IPS-18c (cell line): ENCODE data around the gene DDX11.
"Not testable (repeated sequence)": the region's sequence is repeated elsewhere in the genome, so short reads cannot be mapped to it uniquely, and the experiment has no call there.

Experiments
- H3K4me3 ChIP-seq: 2 replicates; pipeline ENCODE4 v1.7.0; 2013; ENCODE audit warnings: low read depth, mild to moderate bottlenecking, low read length, moderate library complexity; ENCODE audit not compliant: insufficient read depth
- H3K9me3 ChIP-seq: one replicate; pipeline ENCODE4 v1.6.1; 2013; ENCODE audit warnings: mild to moderate bottlenecking, low read length, moderate library complexity; ENCODE audit not compliant: control insufficient read depth, insufficient read depth

DDX11 gene

DNA sequence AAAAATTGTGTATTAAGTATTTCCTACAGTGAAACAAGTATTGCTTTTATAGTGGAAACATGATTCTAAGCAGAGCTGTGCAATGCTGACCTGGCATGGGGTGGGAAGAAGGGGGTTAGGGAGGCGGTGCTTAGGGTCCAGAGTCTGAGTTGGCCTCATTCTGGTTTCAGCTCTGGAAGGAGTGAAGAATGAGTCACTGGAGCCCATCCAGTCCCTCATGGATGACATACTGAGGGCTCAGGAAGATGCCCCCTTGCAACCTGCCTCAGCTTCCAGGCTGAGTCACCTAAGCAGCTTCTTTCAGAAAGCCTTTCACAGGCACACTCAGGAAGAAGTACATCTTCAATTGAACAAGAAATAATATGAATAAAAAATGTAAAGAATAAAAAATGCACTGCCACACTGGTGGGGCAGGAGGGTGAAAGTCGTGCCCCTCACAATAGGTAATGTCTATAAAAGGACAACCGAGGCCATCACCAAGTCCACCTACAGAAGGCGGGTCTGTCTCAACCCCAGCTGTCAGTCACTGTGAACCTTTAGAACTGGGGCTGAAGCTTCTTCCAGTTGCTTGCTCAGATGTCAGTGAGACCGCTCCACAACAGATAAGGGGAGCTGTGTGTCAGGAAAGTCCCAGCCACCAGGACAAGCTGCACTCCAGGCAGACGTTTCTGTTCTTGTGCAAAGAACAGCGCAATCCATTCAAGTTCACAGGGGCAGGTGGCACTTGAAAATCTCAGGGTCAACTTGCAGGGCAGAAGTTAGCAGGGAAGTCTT, 20.8 kb upstream of the DDX11 start:
- H3K4me3 ChIP-seq, H3K9me3 ChIP-seq: not testable (repeated sequence)

DNA sequence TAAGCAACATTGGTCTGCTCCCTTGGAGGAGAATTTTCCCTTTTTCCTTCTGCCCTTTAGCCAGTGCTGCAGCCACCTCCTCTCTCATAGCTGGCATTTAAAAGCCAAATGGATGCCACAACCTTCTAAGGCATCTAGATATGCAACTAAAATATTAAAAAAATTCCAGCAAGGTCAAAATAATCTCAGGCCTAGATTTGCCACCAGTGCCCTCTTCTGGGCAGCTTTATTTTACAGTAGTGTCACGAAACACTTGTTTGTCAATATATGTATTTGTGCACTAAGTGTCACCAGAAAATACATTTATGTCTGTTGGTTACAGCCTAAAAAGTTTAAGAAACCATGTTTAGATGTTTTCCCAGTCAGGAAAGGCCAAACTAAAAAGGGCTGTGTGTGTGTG, 19.7 kb upstream of the DDX11 start:
- not testable (repeated sequence) for H3K9me3 ChIP-seq, H3K4me3 ChIP-seq

DNA sequence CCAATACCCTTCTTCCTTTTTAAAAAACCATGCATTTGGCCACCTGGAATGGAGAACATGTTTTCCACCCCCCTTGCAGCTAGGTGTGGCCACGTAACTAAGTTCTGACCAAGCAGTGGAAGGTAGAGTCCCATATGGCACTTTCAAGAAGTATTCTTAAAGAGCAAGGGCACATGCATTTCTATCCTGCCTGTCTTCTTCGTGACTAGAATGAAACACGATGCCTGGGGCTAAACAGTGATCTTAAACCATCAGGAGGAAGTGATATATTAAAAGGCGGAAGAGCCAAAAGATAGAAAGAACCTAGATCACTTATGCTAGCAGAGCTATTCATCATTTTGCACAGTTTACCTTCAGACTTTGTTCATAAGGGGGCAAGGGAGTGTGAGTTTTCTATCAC, 16.0 kb upstream of the DDX11 start:
- Histone ChIP-seq H3K9me3 (no peaks in the 10 kb centered on the region), H3K4me3 (no peak overlapping the region)

DNA sequence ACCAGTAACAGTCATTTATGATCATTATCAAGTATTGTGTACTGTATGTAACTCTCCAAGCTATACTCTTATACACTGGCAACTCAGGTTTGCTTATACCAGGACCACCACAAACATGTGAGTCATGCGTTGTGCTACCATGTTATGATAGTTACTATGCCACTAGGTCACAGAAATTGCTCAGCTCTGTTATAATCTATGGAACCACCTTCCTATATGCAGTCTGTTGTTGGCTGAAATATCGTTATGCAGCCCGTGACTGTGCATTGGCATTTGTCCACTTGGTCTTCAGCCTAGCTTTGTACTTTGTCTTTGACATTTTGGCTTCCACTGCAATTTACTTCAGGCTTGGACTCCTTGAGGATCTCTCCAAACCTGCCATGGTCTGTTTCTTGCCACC, 7.5 kb upstream of the DDX11 start:
- H3K9me3 ChIP-seq, H3K4me3 ChIP-seq: not testable (repeated sequence)

DNA sequence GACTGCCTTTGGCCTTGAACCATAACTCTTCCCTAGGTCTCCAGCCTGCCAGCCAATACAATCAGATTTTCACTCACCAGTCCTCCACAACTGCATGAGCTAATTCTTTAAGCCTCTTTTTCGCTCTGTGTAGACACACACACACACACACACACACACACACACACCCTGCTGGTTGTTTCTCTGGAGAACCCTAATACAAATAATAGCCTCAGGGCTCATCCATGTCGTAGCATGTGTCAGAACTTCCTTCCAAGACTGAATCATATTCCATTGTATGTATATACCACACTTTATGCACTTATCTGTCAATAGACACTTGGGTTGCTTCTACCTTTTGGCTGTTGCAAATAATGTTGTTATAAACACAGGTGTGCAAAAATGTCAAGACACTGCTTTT, 6.0 kb upstream of the DDX11 start:
- H3K4me3 ChIP-seq, H3K9me3 ChIP-seq: not testable (repeated sequence)

DNA sequence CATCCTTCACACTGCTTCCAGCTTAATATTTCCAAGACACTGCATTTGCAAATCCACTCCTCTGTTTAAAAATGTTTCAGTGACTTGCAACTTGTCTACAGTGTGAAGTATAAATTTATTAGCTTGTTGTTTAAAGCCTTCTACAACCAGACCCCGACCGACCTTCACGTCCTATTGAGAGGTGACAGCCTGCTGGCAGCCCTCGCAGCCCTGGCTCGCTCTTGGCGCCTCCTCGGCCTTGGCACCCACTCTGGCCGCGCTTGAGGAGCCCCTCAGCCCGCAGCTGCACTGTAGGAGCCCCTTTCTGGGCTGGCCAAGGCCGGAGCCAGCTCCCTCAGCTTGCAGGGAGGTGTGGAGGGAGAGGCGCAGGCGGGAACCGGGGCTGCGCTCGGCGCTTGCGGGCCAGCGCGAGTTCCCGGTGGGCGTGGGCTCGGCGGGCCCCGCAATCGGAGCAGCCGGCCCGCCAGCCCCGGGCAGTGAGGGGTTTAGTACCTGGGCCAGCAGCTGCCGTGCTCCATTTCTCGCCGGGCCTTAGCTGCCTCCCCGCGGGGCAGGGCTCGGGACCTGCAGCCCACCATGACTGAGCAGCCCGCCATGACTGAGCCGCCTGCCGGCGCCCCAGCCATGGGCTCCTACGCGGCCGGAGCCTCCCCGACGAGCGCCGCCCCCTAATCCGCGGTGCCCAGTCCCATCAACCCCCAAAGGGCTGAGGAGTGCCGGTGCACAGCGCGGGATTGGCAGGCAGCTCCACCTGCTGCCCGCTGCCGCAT, 2.5 kb upstream of the DDX11 start:
- not testable (repeated sequence) for H3K9me3 ChIP-seq, H3K4me3 ChIP-seq

DNA sequence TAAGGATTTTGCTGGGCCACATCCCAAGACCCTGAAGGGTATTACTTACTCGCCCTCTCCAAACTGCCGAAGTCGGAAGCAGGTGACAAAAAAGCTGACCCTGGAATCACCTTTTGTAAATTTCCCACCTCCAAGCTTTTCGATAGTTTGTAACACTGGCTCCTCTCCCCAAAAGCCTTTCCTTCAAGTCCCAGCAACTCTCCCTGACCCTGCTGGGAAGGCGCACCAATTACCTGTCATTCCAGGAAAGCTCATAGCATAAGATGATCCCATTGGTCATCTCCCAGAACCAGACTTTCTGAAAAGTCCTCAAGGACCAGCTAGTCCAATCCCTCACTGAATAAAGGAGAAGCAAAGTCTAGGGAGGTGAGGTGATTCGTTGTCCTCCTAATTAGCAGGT, 698 bp upstream of the DDX11 start:
- H3K4me3 ChIP-seq: peak overlapping the region; percentile 34; the same call in 1 of the 2 replicates
- not testable (repeated sequence) for H3K9me3 ChIP-seq

DNA sequence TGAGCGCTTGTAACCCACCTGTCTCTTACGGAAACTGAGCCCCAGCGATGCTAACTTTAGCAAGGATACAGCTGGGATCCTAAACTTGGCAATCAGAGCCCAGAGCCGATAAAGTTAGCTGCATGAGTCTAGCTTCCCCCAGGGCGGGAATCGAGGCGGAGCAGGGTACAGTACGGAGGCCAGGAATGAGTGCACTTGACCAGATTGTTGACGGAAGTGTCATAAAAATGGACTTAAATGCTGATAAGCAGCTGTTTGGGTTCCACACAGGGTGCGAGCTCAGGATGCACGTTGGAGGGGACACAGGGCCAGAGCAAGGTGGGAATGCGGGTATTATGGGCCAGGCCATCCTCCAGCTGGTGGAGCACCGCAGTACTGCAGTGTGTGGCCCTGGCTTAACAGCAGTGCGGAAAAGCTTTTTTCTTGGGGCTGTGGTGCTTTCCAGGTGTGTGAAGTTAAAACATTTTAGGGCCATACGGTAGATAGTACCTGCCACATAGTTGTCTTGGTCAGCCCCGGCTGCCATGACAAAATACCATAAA, 744 bp downstream of the DDX11 start:
- H3K9me3 ChIP-seq: not testable (repeated sequence)
- peak overlapping the region; percentile 64 for H3K4me3 ChIP-seq

DNA sequence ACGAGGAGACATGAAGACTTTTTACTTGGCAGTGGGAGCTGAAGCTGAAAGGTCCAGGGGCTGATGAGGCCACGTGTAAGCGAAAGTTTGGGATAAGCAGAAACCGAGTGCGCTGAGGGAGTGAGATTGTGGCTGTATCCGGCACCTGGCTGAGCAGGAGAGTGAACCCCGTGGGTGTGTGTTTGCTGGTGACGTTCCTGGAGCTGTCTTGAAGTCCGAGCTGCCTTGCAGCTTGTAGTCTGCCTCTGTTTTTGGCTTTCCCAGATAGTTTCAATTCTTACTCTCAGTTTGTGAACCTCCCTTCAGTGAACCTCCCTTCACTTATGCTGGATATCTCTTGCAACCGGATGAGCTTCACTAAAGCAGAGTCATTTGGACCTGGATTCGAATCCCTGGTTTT, 2.5 kb downstream of the DDX11 start:
- H3K4me3 ChIP-seq, H3K9me3 ChIP-seq: not testable (repeated sequence)

DNA sequence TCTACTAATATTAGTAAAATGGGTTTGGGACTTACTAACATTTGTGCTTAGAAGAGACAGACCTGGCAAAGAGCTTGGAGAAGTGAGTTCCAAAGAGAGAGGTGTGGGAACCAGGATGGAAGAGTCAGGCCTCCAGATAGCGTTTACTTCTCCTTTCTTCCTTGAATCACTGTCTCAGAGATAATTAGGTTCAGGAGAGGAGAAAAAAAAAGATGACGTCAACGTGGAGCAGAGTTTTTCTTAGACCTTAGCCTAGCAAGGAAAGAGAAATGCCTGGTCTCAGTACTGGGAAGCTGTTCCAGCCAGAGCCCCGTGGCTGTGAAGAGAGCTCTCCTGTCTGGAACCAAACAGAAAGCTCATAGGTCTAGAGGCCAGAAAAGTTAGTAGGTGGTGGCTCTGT, 3.4 kb downstream of the DDX11 start:
- not testable (repeated sequence) for H3K4me3 ChIP-seq, H3K9me3 ChIP-seq

DNA sequence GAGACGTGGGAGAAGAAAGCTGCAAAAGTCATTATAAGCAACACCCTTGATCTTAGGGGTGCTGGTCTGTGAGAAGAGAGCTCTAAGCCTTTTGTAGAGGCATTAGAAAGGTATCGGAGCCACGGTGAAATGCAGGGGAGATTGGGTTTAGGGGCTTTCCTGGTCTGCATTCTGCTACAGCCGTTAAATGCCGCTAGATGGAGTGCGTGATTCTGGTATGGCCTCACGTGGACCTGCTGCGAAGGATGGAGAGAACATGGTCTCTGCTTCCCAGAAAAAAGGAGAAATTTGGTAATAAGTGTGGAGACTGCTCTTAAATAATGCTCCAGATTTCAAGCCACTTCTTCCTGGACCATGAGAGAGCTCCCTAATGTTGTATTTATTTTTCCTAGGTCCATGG, 4.3 kb downstream of the DDX11 start:
- not testable (repeated sequence) for H3K9me3 ChIP-seq, H3K4me3 ChIP-seq

DNA sequence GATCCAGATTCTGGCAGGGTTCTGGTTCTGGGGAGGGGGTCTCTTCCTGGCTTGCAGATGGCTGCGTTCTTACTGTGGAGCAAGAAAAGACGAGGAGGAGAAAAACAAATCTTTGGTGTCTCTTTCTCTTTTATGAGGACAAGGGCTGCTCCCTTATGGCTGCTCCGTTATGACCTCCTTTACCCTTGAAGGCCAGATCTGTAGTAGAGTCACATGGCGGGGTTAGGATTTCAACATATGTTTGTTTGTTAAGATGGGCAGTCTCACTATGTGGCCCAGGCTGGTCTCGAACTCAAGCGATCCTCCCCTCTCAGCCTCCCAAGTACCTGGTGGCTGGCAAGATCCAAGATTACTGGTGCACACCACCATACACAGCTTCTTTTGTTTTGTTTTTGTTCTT, 5.8 kb downstream of the DDX11 start:
- not testable (repeated sequence) for H3K4me3 ChIP-seq, H3K9me3 ChIP-seq

DNA sequence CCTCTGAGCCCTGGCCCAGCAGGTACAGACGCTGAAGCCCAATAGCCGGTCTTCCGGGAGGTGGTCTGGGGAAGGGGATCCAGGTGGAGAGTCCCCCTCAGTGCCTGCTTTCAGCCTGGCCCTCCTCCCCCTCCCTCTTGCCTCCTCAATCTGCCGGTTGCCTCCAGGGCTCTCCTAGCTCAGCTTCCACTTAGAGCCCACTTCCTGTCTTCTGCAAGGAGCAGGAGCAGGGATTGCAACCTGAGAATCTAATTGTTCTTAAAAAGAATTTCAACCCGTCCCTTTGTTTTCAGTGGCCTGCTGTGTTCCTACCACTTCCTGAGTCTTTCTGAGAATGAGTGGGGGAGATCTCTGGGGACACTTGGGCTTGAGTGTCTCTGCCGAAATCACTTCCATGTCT, 6.6 kb downstream of the DDX11 start:
- not testable (repeated sequence) for H3K4me3 ChIP-seq, H3K9me3 ChIP-seq

DNA sequence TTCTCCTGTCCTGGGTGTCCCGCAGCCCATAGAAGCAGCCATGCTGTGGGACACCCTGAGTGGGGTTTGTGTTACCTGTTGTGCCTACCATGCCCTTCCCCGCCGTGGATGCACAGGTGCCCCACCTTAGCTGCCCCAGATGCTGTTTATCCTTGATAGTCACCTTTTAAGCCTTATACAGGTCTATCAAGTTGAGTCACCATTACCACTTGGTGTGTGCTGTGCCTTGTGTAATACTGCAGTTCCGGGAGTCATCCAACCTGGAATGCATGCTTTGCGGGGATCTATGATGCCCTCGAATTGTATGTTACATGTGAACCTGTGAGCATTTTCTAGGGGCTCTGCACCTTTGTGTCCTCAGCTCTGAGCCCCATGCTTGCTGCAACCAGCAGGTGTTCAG, 7.6 kb downstream of the DDX11 start:
- H3K9me3 ChIP-seq, H3K4me3 ChIP-seq: not testable (repeated sequence)

DNA sequence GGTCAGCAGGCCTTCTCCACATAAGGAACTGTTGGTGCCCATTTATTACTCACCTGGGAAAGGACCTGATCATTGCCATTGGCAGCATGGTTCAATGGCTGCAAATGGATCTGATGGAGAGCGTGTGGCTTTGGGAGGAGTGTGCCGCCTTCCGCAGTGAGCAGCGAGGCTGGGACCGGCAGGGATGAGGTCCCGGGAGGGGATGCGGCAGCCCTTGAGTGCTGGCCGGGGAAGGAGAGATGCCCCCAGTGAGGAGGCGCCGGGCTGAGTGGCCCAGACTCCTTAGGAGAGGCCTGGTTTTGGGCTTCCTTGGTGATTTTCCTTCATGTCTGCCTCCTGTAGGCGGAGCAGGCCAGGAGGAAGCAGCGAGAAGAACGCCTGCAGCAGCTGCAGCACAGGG, 10.6 kb downstream of the DDX11 start:
- H3K4me3 ChIP-seq, H3K9me3 ChIP-seq: not testable (repeated sequence)

DNA sequence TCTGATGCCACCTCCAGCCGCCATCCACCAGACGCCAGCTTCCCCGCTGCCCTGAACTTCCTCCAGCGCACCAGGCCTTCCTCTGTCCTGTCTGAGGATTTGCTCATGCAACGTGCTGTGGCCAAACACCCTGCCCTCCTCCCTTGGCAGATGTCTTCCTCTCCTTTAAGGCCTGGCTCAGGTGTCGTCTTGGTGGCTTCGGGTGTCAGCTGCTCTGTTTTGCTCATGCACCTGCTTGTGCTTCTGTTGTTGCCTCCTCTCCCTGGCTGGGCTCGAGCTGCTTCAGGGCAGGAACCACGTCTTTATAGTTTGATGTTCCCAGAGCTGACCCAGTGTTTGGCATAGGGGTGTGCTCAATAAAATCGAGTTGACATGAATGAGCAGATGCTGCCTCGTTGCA, 12.4 kb downstream of the DDX11 start:
- not testable (repeated sequence) for H3K4me3 ChIP-seq

DNA sequence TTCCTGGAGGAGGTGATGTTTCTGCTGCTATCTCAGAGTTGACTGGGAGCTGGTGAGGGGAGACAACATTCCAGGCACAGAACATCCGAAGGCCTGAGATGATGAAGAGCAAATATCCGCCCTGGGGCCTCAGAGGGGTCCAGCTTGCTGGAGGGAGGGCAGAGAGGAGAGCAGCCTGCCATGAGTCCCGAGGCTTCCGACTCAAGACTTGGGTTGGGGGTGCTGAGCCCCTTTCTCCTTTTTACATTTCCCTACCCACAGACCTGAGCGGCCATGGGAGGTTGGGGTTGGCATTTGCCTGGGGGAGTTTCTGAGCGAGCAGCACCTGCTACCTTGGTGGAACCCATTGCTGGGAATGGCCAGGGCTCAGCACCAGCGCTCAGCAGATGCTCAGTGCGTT, 13.8 kb downstream of the DDX11 start:
- H3K4me3 ChIP-seq, H3K9me3 ChIP-seq: not testable (repeated sequence)

More for the DNA sequence above, 12.4 kb downstream of the DDX11 start:
- H3K9me3 ChIP-seq: not testable (repeated sequence)

DNA sequence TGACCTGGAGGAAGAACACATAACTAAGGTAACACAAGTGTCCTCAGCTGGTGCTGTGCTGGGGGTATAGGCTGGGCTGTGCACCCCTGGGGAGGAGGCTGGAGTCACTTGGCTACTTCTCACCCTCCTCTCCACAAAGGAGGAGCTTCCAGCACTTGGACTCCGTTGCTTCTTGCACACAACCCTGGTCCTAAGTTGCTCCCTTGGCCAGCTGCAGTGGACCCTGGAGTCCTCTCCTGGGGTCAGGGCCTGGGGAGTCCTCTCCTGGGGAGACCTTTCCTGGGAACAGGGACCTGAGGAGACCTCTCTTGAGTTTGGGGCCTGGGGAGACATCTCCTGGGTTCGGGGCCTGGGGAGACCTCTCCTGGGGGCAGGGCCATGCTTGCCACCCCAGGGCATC, 14.3 kb downstream of the DDX11 start:
- not testable (repeated sequence) for H3K9me3 ChIP-seq, H3K4me3 ChIP-seq
